CD14-positive monocyte (primary cell): ENCODE data around the gene ITPKB. TPM values are rescaled to one million over a fixed set of nuclear protein-coding genes. Genes with fewer than 3 reads are reported as not detected.

Experiments
- DNase-seq, 3 donors: peaks; one replicate each; pipeline ENCODE4 v3.0.0-alpha.2; 2011 to 2022
- H2AFZ ChIP-seq: 2 replicates; pipeline ENCODE4 v1.6.0; 2012; ENCODE audit warnings: mild to moderate bottlenecking, low read depth, low read length, inconsistent platforms; ENCODE audit not compliant: insufficient read depth, poor library complexity, severe bottlenecking
- H3K27ac ChIP-seq, 2 donors: 1 replicate in 1 of 2; 2 replicates in 1 of 2; pipeline ENCODE4 v1.5.1; 2012 to 2013; ENCODE audit warnings: low read length in 2 of 2, control low read depth in 1 of 2, inconsistent platforms in 1 of 2, low read depth in 1 of 2, mild to moderate bottlenecking in 1 of 2
- H3K27me3 ChIP-seq, 2 donors: one replicate each; pipeline versions ENCODE4 v1.6.0 to v1.6.1; 2011 to 2013; ENCODE audit warnings: low read length in 2 of 2; ENCODE audit not compliant: control insufficient read depth in 2 of 2, insufficient read depth in 2 of 2
- H3K36me3 ChIP-seq, 2 donors: replicated peaks in 1 of 2; 1 replicate in 1 of 2; 2 replicates in 1 of 2; pipeline versions ENCODE4 v1.5.1 to v1.6.1; 2012 to 2013; ENCODE audit warnings: low read length in 2 of 2, control low read depth in 1 of 2, inconsistent platforms in 1 of 2, mild to moderate bottlenecking in 1 of 2; ENCODE audit not compliant: insufficient read depth in 2 of 2, control insufficient read depth in 1 of 2
- H3K4me1 ChIP-seq, 2 donors: 1 replicate in 1 of 2; 2 replicates in 1 of 2; pipeline versions ENCODE4 v1.5.1 to v1.6.1; 2012 to 2013; ENCODE audit warnings: low read length in 2 of 2, control low read depth in 1 of 2, inconsistent platforms in 1 of 2, mild to moderate bottlenecking in 1 of 2, moderate library complexity in 1 of 2; ENCODE audit not compliant: insufficient read depth in 2 of 2, control insufficient read depth in 1 of 2
- H3K4me2 ChIP-seq: replicated peaks from 2 replicates; pipeline ENCODE3; 2012; ENCODE audit warnings: low read length, moderate library complexity, mild to moderate bottlenecking; ENCODE audit not compliant: poor library complexity, severe bottlenecking; ENCODE audit errors: extremely low read depth
- H3K4me3 ChIP-seq, 3 experiments: fragments of 200-600 bp in 1 of 3; sonication (generic) in 1 of 3; replicated peaks in 1 of 3; 1 replicate in 2 of 3; 2 replicates in 1 of 3; pipeline ENCODE4 v1.5.1; 2011 to 2013; ENCODE audit warnings: low read length in 3 of 3, mild to moderate bottlenecking in 3 of 3, control low read depth in 2 of 3, low read depth in 2 of 3, inconsistent platforms in 1 of 3, moderate library complexity in 1 of 3
- H3K79me2 ChIP-seq: 2 replicates; pipeline ENCODE4 v1.6.0; 2012; ENCODE audit warnings: mild to moderate bottlenecking, control low read depth, inconsistent platforms, low read length, moderate library complexity; ENCODE audit not compliant: insufficient read depth
- H3K9ac ChIP-seq: 2 replicates; pipeline ENCODE4 v1.6.0; 2017; ENCODE audit warnings: low read length, mild to moderate bottlenecking; ENCODE audit not compliant: insufficient read depth, poor library complexity, severe bottlenecking
- H3K9me3 ChIP-seq, 2 donors: replicated peaks in 1 of 2; 1 replicate in 1 of 2; 2 replicates in 1 of 2; pipeline versions ENCODE4 v1.5.1 to v1.6.1; 2012 to 2013; ENCODE audit warnings: low read length in 2 of 2, control low read depth in 1 of 2; ENCODE audit not compliant: control insufficient read depth in 1 of 2, insufficient read depth in 1 of 2
- H4K20me1 ChIP-seq: 2 replicates; pipeline ENCODE4 v1.6.0; 2012; ENCODE audit warnings: mild to moderate bottlenecking, low read length, control low read depth, moderate library complexity; ENCODE audit not compliant: insufficient read depth
- H3K27ac Mint-ChIP-seq, 7 donors: one replicate each; pipeline ENCODE4 v1.8.0; 2020; ENCODE audit warnings: mild to moderate bottlenecking in 7 of 7, mixed read lengths in 7 of 7, moderate library complexity in 6 of 7, inconsistent platforms in 2 of 7
- H3K27me3 Mint-ChIP-seq, 3 donors: one replicate each; pipeline ENCODE4 v1.8.0; 2021 to 2022; ENCODE audit warnings: low read depth in 3 of 3, mild to moderate bottlenecking in 3 of 3, mixed read lengths in 3 of 3, moderate library complexity in 3 of 3, inconsistent platforms in 1 of 3
- H3K36me3 Mint-ChIP-seq, 2 donors: one replicate each; pipeline ENCODE4 v1.8.0; 2020; ENCODE audit warnings: mixed read lengths in 2 of 2, inconsistent platforms in 1 of 2, mild to moderate bottlenecking in 1 of 2
- H3K4me1 Mint-ChIP-seq: one replicate; pipeline ENCODE4 v1.8.0; 2020; ENCODE audit warnings: mild to moderate bottlenecking, mixed read lengths
- H3K4me3 Mint-ChIP-seq, 2 donors: one replicate each; pipeline ENCODE4 v1.8.0; 2020; ENCODE audit warnings: mild to moderate bottlenecking in 2 of 2, mixed read lengths in 2 of 2, moderate library complexity in 1 of 2
- H3K9me3 Mint-ChIP-seq, 7 donors: one replicate each; pipeline ENCODE4 v1.8.0; 2020 to 2022; ENCODE audit warnings: mixed read lengths in 7 of 7, mild to moderate bottlenecking in 6 of 7, moderate library complexity in 6 of 7, inconsistent platforms in 2 of 7
- CTCF ChIP-seq: fragments of 200-600 bp; IDR thresholded peaks from one replicate; pipeline ENCODE4 v1.8.0; 2022; ENCODE audit warnings: antibody characterized with exemption, mild to moderate bottlenecking
- WGBS: methylation state at CpG from one replicate; pipeline ENCODE4 v1.1.5; 2013; ENCODE audit warnings: missing lambda C conversion rate; ENCODE audit not compliant: insufficient coverage; 5-methylcytosine and 5-hydroxymethylcytosine counted together
- intact Hi-C, 2 donors: fragments of 100-400 bp; cut with micrococcal nuclease; formaldehyde crosslinking; loops; one replicate each; pipeline versions ENCODE4 v1.15.0 to v1.15.1; 2023
- polyA plus RNA-seq, 3 donors: library from polyadenylated mRNA; depleted of rRNA in 1 of 3; unstranded in 2 of 3; stranded (reverse) in 1 of 3; fragments of 300-500 nt in 2 of 3; fragments of >200 nt in 1 of 3; fragmentation: Illumina TruSeq in 2 of 3; gene quantifications; 1 replicate in 2 of 3; 2 replicates in 1 of 3; pipeline ENCODE4 v1.2.3, GENCODE V29; 2012 to 2021

The ITPKB gene
- polyA plus RNA-seq, 3 donors, result 7.3 to 14.4 (median 10.2) TPM

DNA sequence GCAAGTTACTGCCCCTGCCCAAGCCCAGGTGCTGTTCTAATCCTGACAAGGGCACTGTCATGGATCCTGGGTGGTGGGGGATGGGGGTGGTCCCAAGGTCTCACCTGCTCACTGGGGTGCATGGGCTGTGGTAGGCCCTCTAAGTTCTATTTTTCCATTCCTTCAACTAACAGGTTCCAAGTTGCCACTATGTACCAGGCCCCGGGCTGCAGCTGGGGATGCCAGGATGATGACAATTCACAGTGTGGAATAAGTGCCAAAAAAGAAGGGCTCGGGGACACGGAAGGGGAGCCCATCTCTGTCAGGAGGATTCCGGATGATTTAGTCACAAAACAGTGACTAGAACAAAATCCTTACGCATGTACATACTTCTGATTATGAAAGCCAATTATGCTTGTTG lies 114.6 kb downstream of the ITPKB start:
- DNase-seq, result no peak
- intact Hi-C loops, result no loop called here
- Histone ChIP-seq H4K20me1 (no peaks in the 10 kb centered on the region), H3K27ac (no peak overlapping the region), H3K36me3 (no peaks in the 10 kb centered on the region), H2AFZ (no peak overlapping the region), H3K4me3 (no peak overlapping the region), H3K4me1 (peaks cover 3 to 5% of the 10 kb centered on the region in 2 donors), H3K4me2 (no peak overlapping the region), H3K79me2 (no peaks in the 10 kb centered on the region), H3K9me3 (peaks cover 0 to 8% of the 10 kb centered on the region in 2 donors), H3K27me3 (no peaks in the 10 kb centered on the region), H3K9ac (no peak overlapping the region)
- H3K4me3 Mint-ChIP-seq, result no peak overlapping the region
- H3K9me3 Mint-ChIP-seq, result peaks cover 0 to 16% (median 8%) of the 10 kb centered on the region in 7 donors
- no peaks in the 10 kb centered on the region for H3K36me3 Mint-ChIP-seq
- no peak overlapping the region for H3K27ac Mint-ChIP-seq
- peaks cover 0 to 3% (median 2%) of the 10 kb centered on the region in 3 donors for H3K27me3 Mint-ChIP-seq
- no CpG with 5 or more reads among the region's 5 CpGs for WGBS
- peaks cover 17% of the 10 kb centered on the region for H3K4me1 Mint-ChIP-seq
- no peak for TF ChIP-seq CTCF

DNA sequence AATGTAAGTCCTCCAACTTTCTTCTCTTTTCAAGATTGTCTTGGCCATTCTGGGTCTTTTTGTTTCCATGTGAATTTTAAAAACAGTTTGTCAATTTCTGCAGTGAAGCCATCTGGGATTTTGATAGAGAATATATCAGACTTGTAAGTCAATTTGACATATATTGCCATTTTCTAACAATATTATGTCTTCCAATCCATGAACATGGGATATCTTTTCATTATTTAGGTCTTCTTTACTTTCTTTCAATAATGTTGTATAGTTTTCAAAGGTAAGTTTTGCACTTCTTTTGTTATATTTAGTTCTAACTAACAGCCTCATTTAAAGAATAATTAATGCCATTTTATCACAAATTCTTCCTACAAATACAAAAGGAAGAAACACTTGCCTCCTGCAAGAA lies 117.1 kb downstream of the ITPKB start:
- H3K4me3 ChIP-seq, result no peak overlapping the region
- no peak overlapping the region for H3K9ac ChIP-seq
- Mint-ChIP-seq H3K36me3 (no peaks in the 10 kb centered on the region), H3K27ac (no peak overlapping the region), H3K4me3 (no peak overlapping the region), H3K27me3 (peaks cover 3 to 7% (median 5%) of the 10 kb centered on the region in 3 donors), H3K4me1 (peaks cover 9% of the 10 kb centered on the region), H3K9me3 (peaks cover 0 to 16% (median 5%) of the 10 kb centered on the region in 7 donors)
- DNase-seq, result no peak
- H3K4me1 ChIP-seq, result peaks cover 3 to 5% of the 10 kb centered on the region in 2 donors
- H3K4me2 ChIP-seq, result no peak overlapping the region
- no peaks in the 10 kb centered on the region for H3K27me3 ChIP-seq
- H4K20me1 ChIP-seq, result no peaks in the 10 kb centered on the region
- H3K9me3 ChIP-seq, result peaks cover 0 to 4% of the 10 kb centered on the region in 2 donors
- no peak overlapping the region for H2AFZ ChIP-seq
- H3K27ac ChIP-seq, result no peak overlapping the region
- no peak for TF ChIP-seq CTCF
- H3K79me2 ChIP-seq, result no peaks in the 10 kb centered on the region
- intact Hi-C loops, result no loop called here
- H3K36me3 ChIP-seq, result no peaks in the 10 kb centered on the region
